ENCODE results near the gene LIMA1.

Gene LIMA1

DNA sequence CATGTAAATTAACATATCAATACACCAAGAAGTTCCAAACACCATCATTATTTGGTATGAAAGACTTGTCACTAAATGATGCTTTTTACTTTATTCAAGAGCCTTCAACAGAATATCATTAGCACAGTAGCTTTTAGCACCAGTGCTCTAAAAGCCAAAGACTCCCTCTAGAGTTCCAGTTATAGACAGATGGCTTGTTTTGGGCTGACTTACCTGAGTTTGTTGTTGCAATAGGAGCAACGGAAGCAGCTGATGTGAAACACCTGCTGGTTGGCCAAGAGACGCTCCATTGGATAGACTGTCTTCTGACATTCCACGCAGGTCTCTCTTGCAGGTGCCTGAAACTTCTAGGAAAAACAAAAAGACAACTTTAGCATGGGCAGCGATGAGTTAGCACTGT, 101.6 kb downstream of the LIMA1 start:
- TF ChIP-seq, protein P1, sequence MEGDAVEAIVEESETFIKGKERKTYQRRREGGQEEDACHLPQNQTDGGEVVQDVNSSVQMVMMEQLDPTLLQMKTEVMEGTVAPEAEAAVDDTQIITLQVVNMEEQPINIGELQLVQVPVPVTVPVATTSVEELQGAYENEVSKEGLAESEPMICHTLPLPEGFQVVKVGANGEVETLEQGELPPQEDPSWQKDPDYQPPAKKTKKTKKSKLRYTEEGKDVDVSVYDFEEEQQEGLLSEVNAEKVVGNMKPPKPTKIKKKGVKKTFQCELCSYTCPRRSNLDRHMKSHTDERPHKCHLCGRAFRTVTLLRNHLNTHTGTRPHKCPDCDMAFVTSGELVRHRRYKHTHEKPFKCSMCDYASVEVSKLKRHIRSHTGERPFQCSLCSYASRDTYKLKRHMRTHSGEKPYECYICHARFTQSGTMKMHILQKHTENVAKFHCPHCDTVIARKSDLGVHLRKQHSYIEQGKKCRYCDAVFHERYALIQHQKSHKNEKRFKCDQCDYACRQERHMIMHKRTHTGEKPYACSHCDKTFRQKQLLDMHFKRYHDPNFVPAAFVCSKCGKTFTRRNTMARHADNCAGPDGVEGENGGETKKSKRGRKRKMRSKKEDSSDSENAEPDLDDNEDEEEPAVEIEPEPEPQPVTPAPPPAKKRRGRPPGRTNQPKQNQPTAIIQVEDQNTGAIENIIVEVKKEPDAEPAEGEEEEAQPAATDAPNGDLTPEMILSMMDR (IDR thresholded peaks at IDR 0.05; ENCODE audit: insufficient read depth, missing control alignments), result no peak
- FAIRE-seq, result no peak
- no peak for DNase-seq (ENCODE audit: insufficient read length, low spot score)

DNA sequence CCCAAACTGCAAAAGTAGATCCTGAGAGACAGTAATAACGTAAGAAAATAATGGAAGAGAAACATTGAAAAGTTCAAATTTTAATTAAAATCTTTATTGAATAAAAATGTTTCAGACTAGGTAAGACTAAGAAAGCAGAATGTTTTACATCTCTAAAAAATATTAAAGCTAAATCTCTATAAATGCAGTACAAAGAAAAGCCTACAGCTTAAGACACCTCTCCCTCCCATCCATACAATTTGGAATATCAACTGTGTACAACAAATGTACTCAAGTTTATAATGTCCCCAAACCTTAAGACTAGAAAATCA, 107.6 kb downstream of the LIMA1 start:
- DNase-seq (ENCODE audit: insufficient read length, low spot score), result no peak
- no peak for FAIRE-seq
- TF ChIP-seq, protein P1 (IDR thresholded peaks at IDR 0.05; ENCODE audit: insufficient read depth, missing control alignments), result no peak

DNA sequence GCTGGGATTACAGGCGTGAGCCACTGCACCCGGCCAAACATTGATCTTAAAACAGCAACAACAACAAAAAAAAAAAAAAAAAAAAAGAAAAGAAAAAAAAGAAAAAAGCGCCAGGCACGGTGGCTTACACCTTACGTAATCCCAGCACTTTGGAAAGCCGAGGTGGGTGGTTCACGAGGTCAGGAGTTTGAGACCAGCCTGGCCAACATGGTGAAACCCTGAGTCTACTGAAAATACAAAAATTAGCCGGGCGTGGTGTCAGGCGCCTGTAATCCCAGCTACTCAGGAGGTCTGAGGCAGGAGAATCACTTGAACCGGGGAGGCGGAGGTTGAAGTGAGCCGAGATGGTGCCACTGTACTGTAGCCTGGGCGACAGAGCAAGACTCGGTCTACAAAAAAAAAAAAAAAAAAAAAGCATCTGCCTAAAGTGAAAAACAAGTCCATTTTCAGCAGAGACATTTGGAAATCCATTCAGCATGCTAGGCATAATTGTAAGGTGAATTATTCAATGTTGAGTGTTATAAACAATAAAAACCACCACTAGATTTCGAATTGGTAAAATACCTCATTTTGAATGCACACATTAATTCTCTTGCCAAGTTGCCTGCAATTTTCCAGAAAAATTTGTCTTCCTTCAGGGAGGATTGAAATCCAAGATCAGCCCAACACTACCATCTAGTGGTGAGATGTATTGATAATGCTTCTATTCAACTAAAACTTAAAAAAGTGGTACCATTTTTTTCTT, 108.2 kb downstream of the LIMA1 start:
- peak; percentile 68 for FAIRE-seq
- TF ChIP-seq, protein P1 (IDR thresholded peaks at IDR 0.05; ENCODE audit: insufficient read depth, missing control alignments), result peak; percentile 70
- DNase-seq (ENCODE audit: insufficient read length, low spot score), result peak; percentile 45

DNA sequence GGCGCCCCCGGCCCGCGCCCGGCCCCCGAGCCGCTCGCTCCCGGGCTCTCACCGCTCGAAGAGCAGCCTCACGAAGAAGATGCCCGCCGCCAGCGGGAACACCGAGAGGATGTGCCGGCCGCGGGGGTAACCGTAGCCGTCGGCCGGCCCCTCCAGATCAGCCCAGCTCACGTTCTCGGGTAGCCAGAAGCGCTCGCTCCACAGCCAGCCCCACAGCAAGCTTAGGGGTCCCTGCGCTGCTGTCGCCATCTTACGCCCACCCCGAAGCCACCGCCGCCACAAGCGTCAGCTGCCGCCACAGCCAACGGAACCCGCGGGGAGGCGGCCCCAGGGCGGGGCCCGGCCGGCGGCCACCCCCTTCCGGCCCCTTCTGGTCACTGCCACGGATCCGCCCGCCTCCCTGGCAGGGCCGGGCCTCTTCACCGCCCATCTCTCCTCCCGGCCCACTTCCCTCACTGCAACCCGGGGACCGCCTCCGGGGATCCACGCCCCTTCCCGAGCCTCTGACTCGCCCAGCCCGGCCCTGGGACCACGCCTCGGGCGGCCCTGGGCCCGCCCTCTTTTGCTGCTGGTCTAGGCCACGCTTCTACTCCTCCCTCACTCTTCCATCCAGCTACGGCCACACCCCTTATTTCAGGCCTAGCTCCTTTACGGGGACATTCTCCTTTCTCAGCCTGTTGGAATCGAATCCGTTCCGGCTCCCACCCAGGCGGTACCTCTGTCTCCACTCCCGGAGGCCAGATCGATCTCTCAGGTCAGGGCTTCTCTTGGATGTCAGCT, 116.1 kb downstream of the LIMA1 start, which contains the start of gene CERS5:
CERS5 (minus strand) TSS at position 321 of the 780 bp plus-strand sequence; CDS start at position 249, 72 bp downstream.
- DNase-seq (ENCODE audit: insufficient read length, low spot score) (peak; percentile 96), FAIRE-seq (no peak)
- TF ChIP-seq, protein P1 (IDR thresholded peaks at IDR 0.05; ENCODE audit: insufficient read depth, missing control alignments), result no peak

DNA sequence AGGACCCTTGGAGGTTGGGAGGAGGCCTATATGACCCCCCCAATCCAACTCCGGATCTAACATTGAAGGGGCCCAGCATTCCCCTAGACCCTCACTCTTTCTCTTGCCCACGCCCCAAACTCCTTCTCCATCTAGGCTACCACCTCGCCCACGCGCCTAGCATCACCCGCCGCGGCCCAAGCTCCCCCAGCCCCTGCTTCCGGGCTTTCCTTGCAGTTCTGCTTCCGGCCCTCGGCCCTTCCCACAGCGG, 116.6 kb downstream of the LIMA1 start:
- no peak for DNase-seq (ENCODE audit: insufficient read length, low spot score)
- TF ChIP-seq, protein P1 (IDR thresholded peaks at IDR 0.05; ENCODE audit: insufficient read depth, missing control alignments), result no peak
- FAIRE-seq, result no peak

DNA sequence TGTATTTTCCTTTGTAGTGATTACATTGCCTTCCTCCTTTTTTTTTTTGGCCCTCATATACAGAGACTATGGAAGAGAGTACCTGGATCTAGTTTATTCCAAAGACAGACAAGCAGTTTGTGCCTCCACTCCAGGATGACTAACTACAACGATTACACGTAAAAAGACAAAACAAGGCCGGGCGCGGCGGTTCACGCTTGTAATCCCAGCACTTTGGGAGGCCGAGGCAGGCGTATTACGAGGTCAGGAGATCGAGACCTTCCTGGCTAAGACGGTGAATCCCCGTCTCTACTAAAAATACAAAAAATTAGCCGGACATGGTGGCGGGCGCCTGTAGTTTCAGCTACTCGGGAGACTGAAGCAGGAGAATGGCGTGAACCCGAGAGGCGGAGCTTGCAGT, 118.4 kb downstream of the LIMA1 start:
- TF ChIP-seq, protein P1 (IDR thresholded peaks at IDR 0.05; ENCODE audit: insufficient read depth, missing control alignments), result no peak
- no peak for DNase-seq (ENCODE audit: insufficient read length, low spot score)
- no peak for FAIRE-seq

DNA sequence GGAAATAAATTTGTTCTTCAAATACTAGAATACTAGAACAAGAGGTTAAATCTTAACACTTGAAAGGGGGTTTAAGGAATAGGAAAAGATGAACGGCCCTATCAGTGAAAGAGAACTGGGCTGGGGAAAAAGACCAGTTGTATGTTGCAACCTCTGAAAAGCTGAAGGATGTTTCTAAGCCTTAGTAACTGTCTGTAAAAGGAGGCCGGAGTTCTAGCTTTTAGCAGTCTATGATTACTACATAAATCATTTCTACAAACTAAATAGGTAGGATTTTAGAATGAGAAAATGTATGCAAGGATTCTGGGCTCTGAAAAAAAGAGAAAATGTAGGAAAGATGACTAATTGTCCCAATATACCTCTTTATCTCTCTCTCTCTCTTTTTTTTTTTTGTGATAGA, 121.1 kb downstream of the LIMA1 start:
- FAIRE-seq (no peak), DNase-seq (ENCODE audit: insufficient read length, low spot score) (no peak)
- TF ChIP-seq, protein P1 (IDR thresholded peaks at IDR 0.05; ENCODE audit: insufficient read depth, missing control alignments), result no peak
